ENCODE results near the gene SEC22B.
A peak's percentile ranks its signal among the peaks of the same experiment; 100 is the strongest.
"Not testable (repeated sequence)": the region's sequence is repeated elsewhere in the genome, so short reads cannot be mapped to it uniquely, and the experiment has no call there.

Gene SEC22B

DNA sequence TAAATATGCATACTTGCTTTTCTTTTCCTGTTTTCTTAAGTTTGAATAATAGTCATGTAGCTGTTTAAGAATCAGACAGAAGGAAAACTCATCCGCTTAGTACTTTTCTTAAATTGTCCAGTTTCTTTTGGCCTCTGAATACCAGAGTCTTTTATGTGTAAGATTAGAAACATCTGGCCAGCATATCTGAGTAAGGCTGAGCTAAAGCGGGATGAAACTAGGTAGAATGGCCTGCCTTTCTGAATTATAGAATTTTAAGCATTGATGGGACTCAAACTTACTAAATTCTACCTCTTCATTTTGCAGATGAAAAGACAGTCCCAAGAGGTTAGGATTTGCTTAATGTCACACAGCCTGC is 43.9 kb downstream of the SEC22B start:
- H3K9me3 Mint-ChIP-seq, result not testable (repeated sequence)

GRCh38 chr1:120131611-120132405 is 44.5 kb downstream of the SEC22B start:
- H3K4me3 Mint-ChIP-seq, H3K4me1 Mint-ChIP-seq, DNase-seq, ATAC-seq, H3K9me3 Mint-ChIP-seq, H3K27ac Mint-ChIP-seq, H3K27me3 Mint-ChIP-seq: not testable (repeated sequence)

More for the DNA sequence above, 43.9 kb downstream of the SEC22B start:
- H3K4me3 Mint-ChIP-seq, ATAC-seq, H3K4me1 Mint-ChIP-seq, DNase-seq, H3K27ac Mint-ChIP-seq, H3K27me3 Mint-ChIP-seq: not testable (repeated sequence)

GRCh38 chr1:120127921-120128320 is 48.4 kb downstream of the SEC22B start:
- not testable (repeated sequence) for DNase-seq, H3K4me3 Mint-ChIP-seq, ATAC-seq, H3K27ac Mint-ChIP-seq, H3K27me3 Mint-ChIP-seq, H3K9me3 Mint-ChIP-seq
- H3K4me1 Mint-ChIP-seq, result peaks cover 16% of the 10 kb centered on the region

- ATAC-seq, result not testable (repeated sequence)
- peaks cover 28% of the 10 kb centered on the region for H3K4me1 Mint-ChIP-seq
Measured at GRCh38 chr1:120126216-120126615, 50.1 kb downstream of the SEC22B start.

GRCh38 chr1:120124628-120125027 is 51.7 kb downstream of the SEC22B start:
- ATAC-seq, result not testable (repeated sequence)

More at GRCh38 chr1:120126216-120126615, 50.1 kb downstream of the SEC22B start:
- H3K27ac Mint-ChIP-seq, H3K9me3 Mint-ChIP-seq, H3K27me3 Mint-ChIP-seq, DNase-seq, H3K4me3 Mint-ChIP-seq: not testable (repeated sequence)

DNA sequence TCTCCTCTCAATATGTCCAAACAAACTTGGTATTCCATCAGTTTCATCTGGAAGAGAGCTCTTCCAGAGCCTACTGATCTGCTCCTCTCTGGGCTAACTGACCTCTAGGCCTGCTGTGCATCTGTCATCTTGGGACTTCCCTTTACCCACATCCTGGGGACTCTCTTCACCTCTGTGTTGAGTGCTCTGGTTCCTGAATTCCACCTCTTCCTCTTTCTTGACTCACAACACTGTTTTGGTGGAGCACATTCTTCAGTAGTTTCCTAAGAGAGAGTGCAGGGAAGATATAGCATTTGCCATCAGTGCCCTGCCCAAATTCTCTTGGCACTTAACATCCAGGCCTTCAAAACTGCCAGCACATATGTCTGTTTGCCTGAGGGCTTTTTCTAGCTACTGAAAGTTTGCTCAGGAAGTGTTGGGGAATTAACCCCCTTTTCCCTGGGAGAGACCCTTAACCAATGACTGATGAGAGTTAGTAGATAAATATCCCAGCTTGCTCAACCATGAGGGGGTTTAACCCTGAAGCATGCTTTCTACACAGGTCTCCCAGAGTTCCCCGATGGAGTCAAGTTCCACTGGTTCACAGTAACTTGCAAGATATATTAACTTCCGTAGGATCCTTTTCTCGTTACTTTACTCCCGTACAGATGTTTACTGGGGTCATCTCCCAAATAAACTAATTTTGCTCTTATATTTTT is 52.4 kb downstream of the SEC22B start:
- not testable (repeated sequence) for H3K27ac Mint-ChIP-seq, H3K27me3 Mint-ChIP-seq, DNase-seq, H3K9me3 Mint-ChIP-seq
- ATAC-seq, result peak; percentile 81
- Mint-ChIP-seq H3K4me1 (peaks cover 28% of the 10 kb centered on the region), H3K4me3 (peak overlapping the region; percentile 33)

More at GRCh38 chr1:120124628-120125027, 51.7 kb downstream of the SEC22B start:
- not testable (repeated sequence) for DNase-seq, H3K9me3 Mint-ChIP-seq, H3K4me3 Mint-ChIP-seq, H3K27me3 Mint-ChIP-seq, H3K27ac Mint-ChIP-seq
- H3K4me1 Mint-ChIP-seq, result peaks cover 28% of the 10 kb centered on the region

DNA sequence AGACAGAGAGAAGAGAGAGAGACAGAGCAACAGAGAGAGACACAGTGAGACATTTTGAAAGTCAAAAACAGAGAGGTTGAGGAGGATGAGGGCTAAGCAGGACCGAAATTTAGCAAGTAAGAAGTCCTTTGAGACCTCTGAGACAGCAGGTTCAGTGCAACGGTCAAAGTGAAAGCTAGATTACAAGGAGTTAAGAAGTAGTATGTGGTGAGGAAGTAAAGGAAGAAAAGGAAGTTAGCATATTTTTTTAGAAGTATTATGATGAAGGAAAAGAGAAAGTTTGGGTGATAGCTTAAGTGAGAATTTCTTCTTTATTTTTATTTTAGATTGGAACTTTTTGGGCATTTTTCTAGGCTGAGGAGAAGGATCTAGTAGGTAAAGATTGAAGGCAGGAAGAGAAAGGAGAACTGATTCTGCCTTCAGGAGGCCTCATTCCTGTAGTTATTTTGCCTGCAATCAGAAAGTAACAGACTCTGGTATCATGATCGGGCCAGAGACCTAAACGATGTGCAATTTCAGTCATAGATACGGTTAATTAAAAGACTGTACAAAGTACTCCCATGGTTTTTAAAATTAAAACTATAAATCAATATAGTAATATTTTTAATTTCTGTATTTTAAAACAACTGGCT is 53.9 kb downstream of the SEC22B start:
- peak; percentile 91 for ATAC-seq

GRCh38 chr1:120121830-120122229 is 54.5 kb downstream of the SEC22B start:
- ATAC-seq, result not testable (repeated sequence)
- H3K4me1 Mint-ChIP-seq, result peaks cover 34% of the 10 kb centered on the region

More for the DNA sequence above, 53.9 kb downstream of the SEC22B start:
- Mint-ChIP-seq H3K4me3 (peak overlapping the region; percentile 23 to 57), H3K4me1 (peaks cover 34% of the 10 kb centered on the region), H3K27ac (peak overlapping the region in 1 of 2 donors; percentile 61)
- H3K9me3 Mint-ChIP-seq, H3K27me3 Mint-ChIP-seq, DNase-seq: not testable (repeated sequence)

GRCh38 chr1:120120525-120120924 is 55.8 kb downstream of the SEC22B start:
- DNase-seq, H3K27me3 Mint-ChIP-seq, H3K9me3 Mint-ChIP-seq, H3K4me3 Mint-ChIP-seq, H3K27ac Mint-ChIP-seq, ATAC-seq: not testable (repeated sequence)
- peaks cover 34% of the 10 kb centered on the region for H3K4me1 Mint-ChIP-seq

More at GRCh38 chr1:120121830-120122229, 54.5 kb downstream of the SEC22B start:
- not testable (repeated sequence) for H3K27me3 Mint-ChIP-seq, H3K27ac Mint-ChIP-seq, H3K4me3 Mint-ChIP-seq, DNase-seq, H3K9me3 Mint-ChIP-seq

DNA sequence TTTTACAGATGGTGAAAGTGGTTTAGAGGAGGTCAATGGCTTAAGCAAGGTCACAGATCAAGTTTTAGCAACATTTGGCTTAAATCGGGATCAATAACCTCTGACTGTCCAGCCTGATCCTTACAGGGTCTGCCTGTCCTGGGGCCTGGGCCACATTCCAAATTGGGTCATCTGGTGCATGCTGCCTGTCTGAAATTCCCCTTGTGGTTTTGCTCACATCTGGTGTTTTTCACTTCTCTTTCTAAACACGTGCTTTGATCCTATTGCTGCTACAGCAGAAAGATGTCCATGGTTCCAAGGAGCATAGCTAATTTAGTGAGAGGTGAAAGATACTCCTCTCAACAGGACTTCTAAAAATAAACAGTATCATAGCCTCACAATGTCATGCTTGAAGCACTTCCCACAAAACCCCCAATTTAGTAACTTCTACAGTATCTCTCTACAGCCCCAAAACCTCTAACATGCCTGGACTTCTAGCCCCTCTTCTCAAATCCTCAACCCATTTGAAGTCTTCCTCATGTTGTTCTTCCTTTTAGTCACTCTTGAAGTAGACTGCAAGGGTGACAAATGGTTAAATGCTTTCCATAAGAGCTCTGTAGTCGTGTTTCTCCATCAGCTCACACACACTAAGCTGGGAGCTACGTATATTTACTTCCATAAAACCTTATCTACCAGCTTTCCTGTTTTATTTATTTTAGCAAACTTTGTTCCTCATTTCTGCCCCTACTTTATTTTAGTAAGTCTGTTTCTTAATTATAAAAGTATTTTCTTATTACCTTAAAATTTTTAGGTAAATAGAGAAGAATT is 58.7 kb downstream of the SEC22B start:
- not testable (repeated sequence) for DNase-seq, H3K4me3 Mint-ChIP-seq, H3K9me3 Mint-ChIP-seq, H3K27ac Mint-ChIP-seq, H3K27me3 Mint-ChIP-seq
- ATAC-seq, result peak; percentile 43
- H3K4me1 Mint-ChIP-seq, result peaks cover 18% of the 10 kb centered on the region

- not testable (repeated sequence) for H3K27me3 Mint-ChIP-seq, ATAC-seq, H3K27ac Mint-ChIP-seq, H3K4me3 Mint-ChIP-seq, H3K9me3 Mint-ChIP-seq, DNase-seq
- H3K4me1 Mint-ChIP-seq, result peaks cover 12% of the 10 kb centered on the region
Measured at GRCh38 chr1:120116094-120116493, 60.2 kb downstream of the SEC22B start.

DNA sequence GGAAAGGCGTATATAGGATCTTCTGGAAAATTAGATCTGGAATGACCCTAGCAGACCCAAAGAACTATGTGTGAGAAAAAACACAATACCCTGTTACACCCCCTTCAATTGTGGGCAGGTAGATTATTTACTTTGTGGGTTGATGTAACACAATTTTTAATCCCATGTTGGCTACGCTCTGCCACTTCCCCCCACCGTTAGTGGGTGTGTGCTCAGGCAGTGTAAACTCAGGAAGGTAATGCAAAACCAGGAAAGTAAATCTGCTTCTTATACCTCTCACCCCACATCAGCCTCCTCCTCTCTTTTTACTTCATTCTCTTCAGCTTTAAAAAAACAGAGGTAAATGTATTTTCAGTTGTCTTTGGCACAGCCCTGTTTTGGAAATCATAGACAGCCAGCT is 63.2 kb downstream of the SEC22B start:
- not testable (repeated sequence) for ATAC-seq, H3K27ac Mint-ChIP-seq, H3K9me3 Mint-ChIP-seq, H3K4me3 Mint-ChIP-seq, DNase-seq, H3K27me3 Mint-ChIP-seq
- H3K4me1 Mint-ChIP-seq, result peaks cover 12% of the 10 kb centered on the region

DNA sequence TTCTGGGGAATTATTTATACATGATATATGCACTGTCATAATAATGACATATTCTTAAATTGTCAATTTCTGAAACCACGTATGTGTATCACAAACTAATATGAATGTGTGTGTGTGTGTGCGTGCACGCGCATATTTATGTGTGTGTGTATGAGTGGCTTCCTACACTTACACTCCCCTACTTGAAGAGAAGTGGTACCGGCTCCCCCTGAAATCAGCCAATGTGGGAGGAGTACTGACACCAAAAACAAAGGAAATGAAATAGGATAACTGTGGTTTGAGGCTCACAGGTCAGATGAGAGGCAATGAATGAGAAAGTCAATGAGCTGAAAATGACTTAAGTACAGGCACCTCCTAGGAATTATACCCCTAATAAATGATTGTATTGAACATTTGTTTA is 64.1 kb downstream of the SEC22B start:
- not testable (repeated sequence) for H3K4me1 Mint-ChIP-seq, DNase-seq, H3K4me3 Mint-ChIP-seq, H3K9me3 Mint-ChIP-seq, H3K27me3 Mint-ChIP-seq, ATAC-seq, H3K27ac Mint-ChIP-seq

DNA sequence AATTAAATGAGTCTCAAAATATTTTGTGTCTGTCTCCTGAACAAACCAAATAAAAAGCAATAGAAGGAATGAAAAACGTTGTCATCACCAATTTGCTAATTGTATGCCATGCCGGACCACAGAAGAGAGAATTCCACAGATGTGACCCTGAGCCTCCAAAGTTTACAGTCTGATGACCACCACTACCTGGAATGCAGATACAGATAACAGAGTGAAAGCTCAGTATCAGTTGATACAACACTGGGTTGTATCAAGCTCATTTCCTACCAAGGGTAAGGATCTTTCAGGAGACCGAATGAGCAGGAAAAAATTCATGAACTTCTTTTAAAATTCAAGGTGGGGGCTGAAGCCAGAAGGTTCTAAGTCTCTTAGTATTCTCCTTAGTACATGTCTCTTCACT is 64.5 kb downstream of the SEC22B start:
- H3K4me3 Mint-ChIP-seq, H3K27ac Mint-ChIP-seq, ATAC-seq, H3K9me3 Mint-ChIP-seq, H3K27me3 Mint-ChIP-seq, DNase-seq, H3K4me1 Mint-ChIP-seq: not testable (repeated sequence)

DNA sequence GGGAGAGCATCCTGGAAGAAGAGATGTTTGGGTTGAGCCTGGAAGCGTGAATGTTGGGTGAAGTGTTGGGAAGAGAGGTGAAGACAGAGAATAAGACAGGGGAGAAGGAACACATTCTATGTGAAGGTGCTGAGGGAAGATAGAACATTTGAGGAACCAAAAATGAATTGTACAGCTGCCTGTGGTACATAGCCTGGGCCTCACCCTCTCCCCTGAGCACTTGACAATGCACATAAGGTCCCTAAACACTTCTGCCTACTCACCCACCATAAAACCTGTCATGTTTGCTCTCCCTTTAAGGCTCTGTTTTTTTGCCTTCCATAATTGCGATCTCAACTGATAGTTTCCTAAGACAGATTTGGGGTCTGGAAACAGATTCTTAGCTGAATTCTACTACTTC is 65.3 kb downstream of the SEC22B start:
- not testable (repeated sequence) for H3K27ac Mint-ChIP-seq, H3K4me1 Mint-ChIP-seq, H3K4me3 Mint-ChIP-seq, ATAC-seq, H3K27me3 Mint-ChIP-seq, DNase-seq, H3K9me3 Mint-ChIP-seq
